ENCODE results near the gene CHGA.

Gene CHGA

DNA sequence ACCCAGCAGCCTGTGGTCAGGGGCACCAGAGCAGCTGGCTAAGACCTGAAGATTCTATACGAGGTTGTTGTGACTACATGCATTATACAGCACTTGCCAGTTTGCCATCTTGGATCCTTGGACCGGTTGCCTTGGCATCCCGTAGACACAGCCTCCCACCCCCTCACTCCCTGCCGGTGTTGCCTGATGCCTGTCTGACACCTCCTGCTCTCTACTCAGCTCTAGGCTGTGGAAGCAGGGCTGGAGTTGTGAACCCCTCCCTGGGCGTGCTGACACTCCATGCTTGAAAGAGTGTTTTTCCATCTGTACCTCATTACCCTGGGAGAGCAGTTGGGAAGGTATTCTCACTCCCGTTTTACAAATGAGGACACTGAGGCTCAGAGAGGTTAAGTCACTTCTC is 2.5 kb downstream of the CHGA start:
- ATAC-seq, result no peak
- TF ChIP-seq ZFP30 (CRISPR knock-in tag; IDR thresholded peaks at IDR 0.05) (no peak), POU6F1 (CRISPR knock-in tag; IDR thresholded peaks at IDR 0.05; ENCODE audit: borderline replicate concordance, low read depth) (no peak), ZC3H10 (CRISPR knock-in tag; IDR thresholded peaks at IDR 0.05) (no peak), TOX (CRISPR knock-in tag; IDR thresholded peaks at IDR 0.05; ENCODE audit: borderline replicate concordance) (no peak), TCF4 (CRISPR knock-in tag; IDR thresholded peaks at IDR 0.05; ENCODE audit: borderline replicate concordance) (no peak), PATZ1 (CRISPR knock-in tag; IDR thresholded peaks at IDR 0.05; ENCODE audit: borderline replicate concordance) (no peak), TSHZ2 (CRISPR knock-in tag; IDR thresholded peaks at IDR 0.05) (no peak), GLIS3 (CRISPR knock-in tag; IDR thresholded peaks at IDR 0.05) (no peak), SNAI2 (CRISPR knock-in tag; IDR thresholded peaks at IDR 0.05) (no peak), CREB5 (CRISPR knock-in tag; IDR thresholded peaks at IDR 0.05; ENCODE audit: low read depth) (no peak)

- TF ChIP-seq ZFP3 (CRISPR knock-in tag; IDR thresholded peaks at IDR 0.05) (no peak), POU6F1 (CRISPR knock-in tag; IDR thresholded peaks at IDR 0.05; ENCODE audit: borderline replicate concordance, low read depth) (no peak), CREB5 (CRISPR knock-in tag; IDR thresholded peaks at IDR 0.05; ENCODE audit: low read depth) (no peak), TSHZ2 (CRISPR knock-in tag; IDR thresholded peaks at IDR 0.05) (no peak), BACH2 (CRISPR knock-in tag; IDR thresholded peaks at IDR 0.05; ENCODE audit: borderline replicate concordance) (no peak), ZNF8 (CRISPR knock-in tag; IDR thresholded peaks at IDR 0.05) (no peak), ZFP30 (CRISPR knock-in tag; IDR thresholded peaks at IDR 0.05) (no peak), ISL1 (CRISPR knock-in tag; IDR thresholded peaks at IDR 0.05) (no peak), GLIS3 (CRISPR knock-in tag; IDR thresholded peaks at IDR 0.05) (no peak), ARNTL (CRISPR knock-in tag; IDR thresholded peaks at IDR 0.05; ENCODE audit: borderline replicate concordance, low read depth) (no peak), CSDC2 (CRISPR knock-in tag; IDR thresholded peaks at IDR 0.05) (no peak), CSRNP3 (CRISPR knock-in tag; IDR thresholded peaks at IDR 0.05) (no peak), PPARA (CRISPR knock-in tag; IDR thresholded peaks at IDR 0.05; ENCODE audit: borderline replicate concordance) (no peak), TCF4 (CRISPR knock-in tag; IDR thresholded peaks at IDR 0.05; ENCODE audit: borderline replicate concordance) (no peak)
- ATAC-seq, result no peak
Measured at GRCh38 chr14:92926180-92926845, 3.4 kb downstream of the CHGA start.
